Caco-2 (cell line): ENCODE data around the gene ASNSD1. TPM values are rescaled to one million over a fixed set of nuclear protein-coding genes. Genes with fewer than 3 reads are reported as not detected.

Experiments
- BruUV-seq: library from RNA; stranded (reverse); fragments of 400-500 nt; replicated peaks from 2 replicates; lab custom pipeline; 2021; lab: Mats Ljungman, UMichigan
- CTCF ChIA-PET: fragments of 300-600 bp; sonication (Branson Sonifier 250); formaldehyde crosslinking; loops from one replicate; lab custom pipeline; 2022; ENCODE audit warnings: antibody characterized with exemption; lab: Charles Lee
- POLR2A ChIA-PET: fragments of 300-600 bp; sonication (Branson Sonifier 250); formaldehyde crosslinking; loops from one replicate; lab custom pipeline; 2022; ENCODE audit warnings: antibody characterized with exemption; lab: Charles Lee
- DNase-seq, 2 experiments: peaks; one replicate each; pipeline versions ENCODE4 v3.0.0 to v3.0.0-alpha.2; 2020 to 2022
- H3K27me3 ChIP-seq: replicated peaks from 2 replicates; pipeline ENCODE4 v1.6.0; 2011; ENCODE audit warnings: low read length; ENCODE audit not compliant: control insufficient read depth, insufficient read depth
- H3K36me3 ChIP-seq: 2 replicates; pipeline ENCODE4 v1.5.1; 2011; ENCODE audit warnings: low read length; ENCODE audit not compliant: control insufficient read depth, insufficient read depth
- H3K4me1 ChIP-seq: fragments of 250-450 bp; sonication (Bioruptor Pico); 2 replicates; pipeline ENCODE4 v1.5.1; 2020; ENCODE audit warnings: mild to moderate bottlenecking
- H3K4me3 ChIP-seq: 2 replicates; pipeline ENCODE4 v1.5.1; 2011; ENCODE audit warnings: low read depth, mild to moderate bottlenecking, control low read depth, low read length
- H3K9me3 ChIP-seq: fragments of 250-450 bp; sonication (Bioruptor Pico); 2 replicates; pipeline ENCODE4 v1.5.1; 2020; ENCODE audit warnings: mild to moderate bottlenecking, moderate library complexity
- H3K27ac Mint-ChIP-seq: one replicate; pipeline ENCODE4 v1.8.0; 2022; ENCODE audit warnings: mixed read lengths; ENCODE audit not compliant: unreplicated experiment
- H3K27me3 Mint-ChIP-seq: one replicate; pipeline ENCODE4 v1.8.0; 2022; ENCODE audit warnings: mixed read lengths; ENCODE audit not compliant: insufficient read depth, unreplicated experiment
- H3K36me3 Mint-ChIP-seq: one replicate; pipeline ENCODE4 v1.8.0; 2022; ENCODE audit warnings: mild to moderate bottlenecking, mixed read lengths; ENCODE audit not compliant: insufficient read depth, unreplicated experiment
- H3K4me1 Mint-ChIP-seq: one replicate; pipeline ENCODE4 v1.8.0; 2022; ENCODE audit warnings: low read depth, mixed read lengths; ENCODE audit not compliant: unreplicated experiment
- H3K4me3 Mint-ChIP-seq: one replicate; pipeline ENCODE4 v1.8.0; 2022; ENCODE audit warnings: mild to moderate bottlenecking, moderate library complexity, mixed read lengths; ENCODE audit not compliant: unreplicated experiment
- H3K9me3 Mint-ChIP-seq: one replicate; pipeline ENCODE4 v1.8.0; 2022; ENCODE audit warnings: mixed read lengths; ENCODE audit not compliant: unreplicated experiment
- intact Hi-C: fragments of 100-400 bp; cut with micrococcal nuclease; formaldehyde crosslinking; loops from one replicate; pipeline ENCODE4 v1.10.0; 2022; ENCODE audit not compliant: unreplicated experiment
- total RNA-seq: library from RNA; stranded (reverse); gene quantifications from 2 replicates; pipeline ENCODE4 v1.2.3, GENCODE V29; 2022
- TF ChIP-seq, protein P1 (sequence below), 2 experiments: fragments of 200-600 bp in 1 of 2; IDR thresholded peaks; 1 replicate in 1 of 2; 2 replicates in 1 of 2; pipeline versions ENCODE4 v1.5.1 to v1.8.0; 2011 to 2022; ENCODE audit warnings: antibody characterized with exemption in 1 of 2, control low read depth in 1 of 2, inconsistent platforms in 1 of 2, low read depth in 1 of 2, low read length in 1 of 2, mild to moderate bottlenecking in 1 of 2, moderate library complexity in 1 of 2; ENCODE audit not compliant: insufficient read depth in 1 of 2, severe bottlenecking in 1 of 2, unreplicated experiment in 1 of 2

Gene ASNSD1
- total RNA-seq, 1 experiment from 2014 or later: 49.4 TPM

DNA sequence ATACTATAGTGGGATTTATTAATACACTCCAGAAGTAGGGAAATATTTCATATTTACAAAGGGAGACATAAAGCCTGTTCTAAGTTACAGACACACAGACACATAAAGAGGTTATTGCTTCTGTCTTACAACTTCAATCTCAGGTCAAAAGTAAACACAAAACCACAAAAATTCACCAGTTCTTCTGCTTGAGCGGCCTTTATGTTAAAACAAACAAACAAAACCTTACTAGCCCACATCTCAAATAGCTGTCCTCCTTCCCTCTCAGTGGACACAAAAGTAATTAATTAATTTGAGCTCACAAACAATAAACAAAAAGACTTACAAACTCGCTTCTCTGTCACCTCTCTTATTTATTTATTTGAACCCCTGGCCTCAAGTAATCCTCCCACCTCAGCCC, 1.5 kb upstream of the ASNSD1 start:
- Mint-ChIP-seq H3K27ac (no peak overlapping the region), H3K9me3 (no peaks in the 10 kb centered on the region), H3K4me1 (no peaks in the 10 kb centered on the region), H3K36me3 (no peaks in the 10 kb centered on the region), H3K27me3 (no peaks in the 10 kb centered on the region), H3K4me3 (no peak overlapping the region)
- BruUV-seq: no TSS peak
- ChIA-PET CTCF (interaction anchor here (1.4 kb wide), 1 partner anchor 15 kb away, joined by 12 read pairs; the partner anchor contains the start of gene ANKAR), POLR2A (no interaction called here)
- H3K4me1 ChIP-seq: peaks cover 22% of the 10 kb centered on the region
- H3K4me3 ChIP-seq: no peak overlapping the region
- no peaks in the 10 kb centered on the region for H3K9me3 ChIP-seq
- TF ChIP-seq, protein P1, sequence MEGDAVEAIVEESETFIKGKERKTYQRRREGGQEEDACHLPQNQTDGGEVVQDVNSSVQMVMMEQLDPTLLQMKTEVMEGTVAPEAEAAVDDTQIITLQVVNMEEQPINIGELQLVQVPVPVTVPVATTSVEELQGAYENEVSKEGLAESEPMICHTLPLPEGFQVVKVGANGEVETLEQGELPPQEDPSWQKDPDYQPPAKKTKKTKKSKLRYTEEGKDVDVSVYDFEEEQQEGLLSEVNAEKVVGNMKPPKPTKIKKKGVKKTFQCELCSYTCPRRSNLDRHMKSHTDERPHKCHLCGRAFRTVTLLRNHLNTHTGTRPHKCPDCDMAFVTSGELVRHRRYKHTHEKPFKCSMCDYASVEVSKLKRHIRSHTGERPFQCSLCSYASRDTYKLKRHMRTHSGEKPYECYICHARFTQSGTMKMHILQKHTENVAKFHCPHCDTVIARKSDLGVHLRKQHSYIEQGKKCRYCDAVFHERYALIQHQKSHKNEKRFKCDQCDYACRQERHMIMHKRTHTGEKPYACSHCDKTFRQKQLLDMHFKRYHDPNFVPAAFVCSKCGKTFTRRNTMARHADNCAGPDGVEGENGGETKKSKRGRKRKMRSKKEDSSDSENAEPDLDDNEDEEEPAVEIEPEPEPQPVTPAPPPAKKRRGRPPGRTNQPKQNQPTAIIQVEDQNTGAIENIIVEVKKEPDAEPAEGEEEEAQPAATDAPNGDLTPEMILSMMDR (IDR thresholded peaks at IDR 0.05; ENCODE audit: insufficient read depth in 1 of 2, low read depth in 1 of 2, low read length in 1 of 2, severe bottlenecking in 1 of 2, unreplicated experiment in 1 of 2): no peak
- no peaks in the 10 kb centered on the region for H3K27me3 ChIP-seq
- DNase-seq: no peak
- no peaks in the 10 kb centered on the region for H3K36me3 ChIP-seq
- intact Hi-C loops: loop anchor here (5.0 kb wide), 2 partner anchors 123 to 523 kb away; partner anchors contain the start of genes ORMDL1 and PMS1

DNA sequence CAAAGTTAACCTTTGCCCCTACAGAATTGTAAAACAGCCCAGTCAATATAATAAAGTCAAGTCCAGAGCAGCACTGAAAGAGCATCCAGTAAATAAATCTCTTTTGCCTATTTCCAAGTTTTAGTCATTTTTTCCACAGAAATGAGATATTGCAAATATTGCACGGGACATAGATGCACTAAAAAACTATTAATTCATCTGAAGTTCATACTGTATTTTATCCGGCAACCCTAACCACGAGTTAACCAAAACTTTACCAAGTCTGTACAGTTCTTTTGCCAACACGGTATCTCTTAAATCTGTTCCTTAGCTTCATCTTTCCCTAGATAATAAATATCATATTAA, 484 bp upstream of the ASNSD1 start:
- H3K36me3 Mint-ChIP-seq: no peaks in the 10 kb centered on the region
- no peaks in the 10 kb centered on the region for H3K4me1 Mint-ChIP-seq
- Histone ChIP-seq H3K9me3 (no peaks in the 10 kb centered on the region), H3K27me3 (no peaks in the 10 kb centered on the region), H3K4me1 (peaks cover 22% of the 10 kb centered on the region), H3K4me3 (no peak overlapping the region), H3K36me3 (no peaks in the 10 kb centered on the region)
- ChIA-PET POLR2A (no interaction called here), CTCF (interaction anchor here (0.6 to 1.9 kb wide), 6 partner anchors 11 to 193 kb away, joined by 3 to 13 read pairs (median 5); partner anchors contain the start of genes ANKAR, OSGEPL1 and SLC40A1)
- no peak overlapping the region for H3K4me3 Mint-ChIP-seq
- no peaks in the 10 kb centered on the region for H3K9me3 Mint-ChIP-seq
- H3K27ac Mint-ChIP-seq: no peak overlapping the region
- H3K27me3 Mint-ChIP-seq: no peaks in the 10 kb centered on the region
- intact Hi-C loops: loop anchor here (1.0 to 5.0 kb wide), 9 partner anchors 14 to 522 kb away; partner anchors contain the start of genes ANKAR, ORMDL1, OSGEPL1 and PMS1
- no TSS peak for BruUV-seq
- no peak for DNase-seq
- TF ChIP-seq, protein P1 (IDR thresholded peaks at IDR 0.05; ENCODE audit: insufficient read depth in 1 of 2, low read depth in 1 of 2, low read length in 1 of 2, severe bottlenecking in 1 of 2, unreplicated experiment in 1 of 2): no peak

DNA sequence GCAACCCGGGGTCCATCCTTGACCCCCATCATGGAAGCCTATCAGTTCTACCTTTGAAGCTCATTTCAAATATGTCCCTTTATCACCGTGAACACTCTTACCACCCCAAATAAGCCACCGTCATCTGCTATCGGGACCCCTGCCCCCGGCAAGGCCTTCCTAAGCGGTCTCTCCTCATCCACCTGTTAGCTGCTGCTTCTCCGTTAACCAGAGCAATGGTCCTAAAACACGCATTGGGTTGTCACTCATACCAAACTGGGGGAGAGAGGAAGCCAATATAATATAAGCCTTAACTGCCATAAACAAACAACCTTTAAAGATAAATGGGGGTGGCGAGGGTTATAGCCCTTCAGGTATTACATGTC, 680 bp downstream of the ASNSD1 start:
- H3K4me1 Mint-ChIP-seq: no peaks in the 10 kb centered on the region
- no peaks in the 10 kb centered on the region for H3K36me3 ChIP-seq
- no peaks in the 10 kb centered on the region for H3K27me3 Mint-ChIP-seq
- H3K4me3 Mint-ChIP-seq: no peak overlapping the region
- CTCF ChIA-PET: interaction anchor here (1.6 to 1.9 kb wide), 2 partner anchors 10 to 101 kb away, joined by 6 to 13 read pairs; partner anchors contain the start of gene OSGEPL1
- TF ChIP-seq, protein P1 (IDR thresholded peaks at IDR 0.05; ENCODE audit: insufficient read depth in 1 of 2, low read depth in 1 of 2, low read length in 1 of 2, severe bottlenecking in 1 of 2, unreplicated experiment in 1 of 2): no peak
- POLR2A ChIA-PET: no interaction called here
- no TSS peak for BruUV-seq
- H3K27me3 ChIP-seq: no peaks in the 10 kb centered on the region
- intact Hi-C loops: loop anchor here (1.0 to 5.0 kb wide), 9 partner anchors 12 to 520 kb away; partner anchors contain the start of genes ANKAR, ORMDL1, OSGEPL1 and PMS1
- H3K4me1 ChIP-seq: peaks cover 22% of the 10 kb centered on the region
- H3K9me3 ChIP-seq: no peaks in the 10 kb centered on the region
- H3K4me3 ChIP-seq: peak overlapping the region; percentile 67
- no peak for DNase-seq
- H3K27ac Mint-ChIP-seq: no peak overlapping the region
- no peaks in the 10 kb centered on the region for H3K9me3 Mint-ChIP-seq
- H3K36me3 Mint-ChIP-seq: peaks cover 11% of the 10 kb centered on the region
